ENCODE measurements around the gene CD6.

The CD6 gene

GRCh38 chr11:60934790-60935605 is 36.5 kb upstream of the CD6 start:
- no peak for DNase-seq

GRCh38 chr11:60935676-60936442 is 35.6 kb upstream of the CD6 start:
- no peak for DNase-seq

GRCh38 chr11:60936467-60937143 is 34.9 kb upstream of the CD6 start:
- no peak for DNase-seq

GRCh38 chr11:60937144-60937527 is 34.3 kb upstream of the CD6 start:
- no peak for DNase-seq

GRCh38 chr11:60937811-60938210 is 33.7 kb upstream of the CD6 start:
- no peak for DNase-seq

GRCh38 chr11:60938500-60938899 is 33.0 kb upstream of the CD6 start:
- DNase-seq: no peak

GRCh38 chr11:60939301-60939700 is 32.2 kb upstream of the CD6 start:
- DNase-seq: no peak

- no peak for DNase-seq
These were observed 31.6 kb upstream of the CD6 start for GRCh38 chr11:60939855-60940254.

- DNase-seq: peak in 3 of 56 donors; percentile 5 to 19 (median 13)
These were observed 29.9 kb upstream of the CD6 start for GRCh38 chr11:60941371-60942119.

- DNase-seq: no peak
These were observed 29.3 kb upstream of the CD6 start for GRCh38 chr11:60942219-60942618.

GRCh38 chr11:60942970-60943565 is 28.4 kb upstream of the CD6 start:
- no peak for DNase-seq

GRCh38 chr11:60944490-60945294 is 26.8 kb upstream of the CD6 start:
- DNase-seq: no peak

- DNase-seq: no peak
These were observed 26.2 kb upstream of the CD6 start for GRCh38 chr11:60945295-60945667.

- DNase-seq: no peak
These were observed 24.7 kb upstream of the CD6 start for GRCh38 chr11:60946601-60947264.

- peak in 17 of 56 donors; percentile 15 to 54 (median 29) for DNase-seq
These were observed 23.8 kb upstream of the CD6 start for GRCh38 chr11:60947700-60948099.

- no peak for DNase-seq
These were observed 23.2 kb upstream of the CD6 start for GRCh38 chr11:60948250-60948649.

- no peak for DNase-seq
These were observed 21.5 kb upstream of the CD6 start for GRCh38 chr11:60950024-60950423.

GRCh38 chr11:60950933-60951605 is 20.4 kb upstream of the CD6 start:
- DNase-seq: no peak

- DNase-seq: no peak
These were observed 19.9 kb upstream of the CD6 start for GRCh38 chr11:60951606-60951903.

Data from nucleus accumbens (tissue), 56 donors.